ENCODE data around the gene WDR7. TPM values are rescaled to one million over a fixed set of nuclear protein-coding genes. Genes with fewer than 3 reads are reported as not detected.

The WDR7 gene
- total and polyA plus RNA-seq, 10 of the 15 experiments (the other 5 are each of a cell fraction or from before 2014, with no cell fraction given): 2.8 to 16.5 (median 11.7) TPM

- TF ChIP-seq PKNOX1 (IDR thresholded peaks at IDR 0.05): peak; percentile 53
- peak; percentile 79 for TF ChIP-seq MTA2 (IDR thresholded peaks at IDR 0.05; ENCODE audit: low read depth)
- TF ChIP-seq SIX5 (IDR thresholded peaks at IDR 0.05; ENCODE audit: low read depth, low read length, severe bottlenecking): no peak
- TF ChIP-seq CREB1 (IDR thresholded peaks at IDR 0.05; ENCODE audit: low read depth): peak; percentile 14; the same call in 1 of the 2 replicates
- TF ChIP-seq ZNF217 (IDR thresholded peaks at IDR 0.05): peak; percentile 64; the same call in 1 of the 2 replicates
- TF ChIP-seq BCL11A (IDR thresholded peaks at IDR 0.05; ENCODE audit: low read depth, low read length): 0 out of 2 replicates have a peak, but pooled peaks have one; percentile 16
- peak; percentile 52 for TF ChIP-seq CUX1 (IDR thresholded peaks at IDR 0.05; ENCODE audit: insufficient replicate concordance, low read depth, low read length)
- TF ChIP-seq DPF2 (IDR thresholded peaks at IDR 0.05): peak; percentile 30; the same call in 1 of the 2 replicates
- TF ChIP-seq RUNX3 (IDR thresholded peaks at IDR 0.05; ENCODE audit: low read length): peak; percentile 41; the same call in 1 of the 2 replicates
- peak; percentile 39; the same call in 1 of the 2 replicates for TF ChIP-seq FOXM1 (IDR thresholded peaks at IDR 0.05; ENCODE audit: low read depth, low read length)
- no peak for TF ChIP-seq MAX (IDR thresholded peaks at IDR 0.05; ENCODE audit: low read depth, low read length)
- TF ChIP-seq EP300 (IDR thresholded peaks at IDR 0.05; ENCODE audit: borderline replicate concordance in 1 of 2, control insufficient read depth in 1 of 2, low read depth in 2 of 2, low read length in 2 of 2): peak in 1 of 2 experiments; percentile 46; a peak in 1 of 4 replicates
These were observed 372.2 kb downstream of the WDR7 start (continued) for GRCh38 chr18:57023275-57023882.
